MG63 (cell line): ENCODE measurements around the gene NEK7. TPM values are rescaled to one million over a fixed set of nuclear protein-coding genes. Genes with fewer than 3 reads are reported as not detected.

Experiments used
- DNase-seq: peaks from one replicate; pipeline ENCODE4 v3.0.0-alpha.2; 2020
- H3K27me3 ChIP-seq: fragments of 250-450 bp; sonication (Bioruptor Pico); 2 replicates; pipeline ENCODE4 v1.5.1; 2020; ENCODE audit warnings: mild to moderate bottlenecking, moderate library complexity
- H3K36me3 ChIP-seq: fragments of 250-450 bp; sonication (Bioruptor Pico); 2 replicates; pipeline ENCODE4 v1.5.1; 2020; ENCODE audit warnings: mild to moderate bottlenecking, moderate library complexity
- H3K4me3 ChIP-seq: fragments of 250-450 bp; sonication (Bioruptor Pico); 2 replicates; pipeline ENCODE4 v1.5.1; 2020; ENCODE audit warnings: mild to moderate bottlenecking, moderate library complexity
- H3K9me3 ChIP-seq: fragments of 250-450 bp; sonication (Bioruptor Pico); 2 replicates; pipeline ENCODE4 v1.5.1; 2020; ENCODE audit warnings: mild to moderate bottlenecking, moderate library complexity
- total RNA-seq: library from RNA; depleted of rRNA; stranded (reverse); fragments of >200 nt; shearing (Covaris generic); gene quantifications from 2 replicates; pipeline ENCODE4 v1.2.3, GENCODE V29; 2014; ENCODE audit warnings: low replicate concordance

Gene NEK7
- total RNA-seq, 1 experiment from 2014 or later: 242 TPM

- Histone ChIP-seq H3K36me3 (peaks cover 53% of the 10 kb centered on the region), H3K27me3 (no peaks in the 10 kb centered on the region), H3K4me3 (no peak overlapping the region), H3K9me3 (peaks cover 7% of the 10 kb centered on the region; the same call in 1 of the 2 replicates)
- no peak for DNase-seq
Measured at GRCh38 chr1:198316546-198317100, 159.8 kb downstream of the NEK7 start.

- Histone ChIP-seq H3K4me3 (no peak overlapping the region), H3K27me3 (no peaks in the 10 kb centered on the region), H3K36me3 (peaks cover 44% of the 10 kb centered on the region), H3K9me3 (peaks cover under 1% of the 10 kb centered on the region; the same call in 1 of the 2 replicates)
- DNase-seq: no peak
Measured at GRCh38 chr1:198318085-198318484, 161.3 kb downstream of the NEK7 start.

DNA sequence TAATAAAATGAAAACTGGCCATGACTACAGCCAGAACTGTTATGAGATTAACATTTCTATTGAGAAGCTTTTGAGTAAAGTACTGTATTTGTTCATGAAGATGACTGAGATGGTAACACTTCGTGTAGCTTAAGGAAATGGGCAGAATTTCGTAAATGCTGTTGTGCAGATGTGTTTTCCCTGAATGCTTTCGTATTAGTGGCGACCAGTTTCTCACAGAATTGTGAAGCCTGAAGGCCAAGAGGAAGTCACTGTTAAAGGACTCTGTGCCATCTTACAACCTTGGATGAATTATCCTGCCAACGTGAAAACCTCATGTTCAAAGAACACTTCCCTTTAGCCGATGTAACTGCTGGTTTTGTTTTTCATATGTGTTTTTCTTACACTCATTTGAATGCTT is 164.0 kb downstream of the NEK7 start:
- no peak for DNase-seq
- Histone ChIP-seq H3K36me3 (peaks cover 34% of the 10 kb centered on the region), H3K4me3 (no peak overlapping the region), H3K27me3 (no peaks in the 10 kb centered on the region), H3K9me3 (no peaks in the 10 kb centered on the region)

DNA sequence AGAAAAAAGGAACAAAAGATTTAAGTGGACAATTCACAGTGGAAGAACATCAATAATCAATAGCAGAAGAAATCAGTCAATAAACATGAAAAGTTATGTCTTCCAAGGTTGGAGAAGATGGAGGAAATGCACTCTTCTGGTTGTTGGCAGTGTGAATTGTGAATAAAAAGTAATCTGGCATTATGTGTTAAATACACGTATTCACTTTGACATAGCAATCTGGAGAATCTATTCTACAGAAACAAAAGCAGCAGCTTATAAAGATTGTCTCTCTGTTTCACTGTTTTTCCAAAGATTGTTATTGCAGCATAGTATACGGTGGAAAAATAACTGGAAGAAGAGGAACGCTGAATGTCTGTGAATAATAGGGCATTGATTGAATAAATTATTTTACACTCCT is 169.4 kb downstream of the NEK7 start:
- H3K9me3 ChIP-seq: no peaks in the 10 kb centered on the region
- no peak for DNase-seq
- H3K4me3 ChIP-seq: no peak overlapping the region
- H3K27me3 ChIP-seq: no peaks in the 10 kb centered on the region
- H3K36me3 ChIP-seq: peaks cover 7% of the 10 kb centered on the region; the same call in 1 of the 2 replicates

- Histone ChIP-seq H3K27me3 (no peaks in the 10 kb centered on the region), H3K9me3 (no peaks in the 10 kb centered on the region), H3K36me3 (peaks cover under 1% of the 10 kb centered on the region; the same call in 1 of the 2 replicates), H3K4me3 (no peak overlapping the region)
- DNase-seq: no peak
Measured at GRCh38 chr1:198326915-198327314, 170.1 kb downstream of the NEK7 start.

- Histone ChIP-seq H3K9me3 (no peaks in the 10 kb centered on the region), H3K4me3 (no peak overlapping the region), H3K36me3 (no peaks in the 10 kb centered on the region), H3K27me3 (no peaks in the 10 kb centered on the region)
- no peak for DNase-seq
Measured at GRCh38 chr1:198328458-198329032, 171.7 kb downstream of the NEK7 start.

- Histone ChIP-seq H3K36me3 (no peaks in the 10 kb centered on the region), H3K4me3 (no peak overlapping the region), H3K27me3 (no peaks in the 10 kb centered on the region), H3K9me3 (no peaks in the 10 kb centered on the region)
- no peak for DNase-seq
Measured at GRCh38 chr1:198330982-198331615, 174.3 kb downstream of the NEK7 start.

- Histone ChIP-seq H3K4me3 (no peak overlapping the region), H3K36me3 (no peaks in the 10 kb centered on the region), H3K27me3 (no peaks in the 10 kb centered on the region), H3K9me3 (no peaks in the 10 kb centered on the region)
- DNase-seq: no peak
Measured at GRCh38 chr1:198333744-198334143, 176.9 kb downstream of the NEK7 start.

DNA sequence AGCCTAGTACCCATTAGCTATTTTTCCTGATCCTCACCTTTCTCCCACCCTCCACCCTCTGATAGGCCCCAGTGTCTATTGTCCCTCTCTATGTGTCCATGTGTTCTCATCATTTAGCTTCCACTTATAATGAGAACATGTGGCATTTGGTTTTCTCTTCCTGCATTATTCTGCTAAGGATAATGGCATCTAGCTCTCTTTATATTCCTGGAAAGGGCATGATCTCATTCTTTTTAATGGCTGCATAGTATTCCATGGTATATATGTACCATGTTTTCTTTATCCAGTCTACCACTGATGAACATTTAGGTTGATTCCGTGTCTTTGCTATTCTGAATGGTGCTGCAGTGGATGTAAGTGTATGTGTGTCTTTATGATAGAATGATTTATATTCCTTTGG is 178.9 kb downstream of the NEK7 start:
- Histone ChIP-seq H3K27me3 (no peaks in the 10 kb centered on the region), H3K9me3 (no peaks in the 10 kb centered on the region), H3K4me3 (no peak overlapping the region), H3K36me3 (no peaks in the 10 kb centered on the region)
- no peak for DNase-seq

GRCh38 chr1:198337886-198338285 is 181.1 kb downstream of the NEK7 start:
- H3K27me3 ChIP-seq: no peaks in the 10 kb centered on the region
- DNase-seq: no peak
- H3K36me3 ChIP-seq: no peaks in the 10 kb centered on the region
- H3K9me3 ChIP-seq: no peaks in the 10 kb centered on the region
- no peak overlapping the region for H3K4me3 ChIP-seq

GRCh38 chr1:198340139-198340538 is 183.3 kb downstream of the NEK7 start:
- DNase-seq: no peak
- Histone ChIP-seq H3K4me3 (no peak overlapping the region), H3K9me3 (no peaks in the 10 kb centered on the region), H3K36me3 (no peaks in the 10 kb centered on the region), H3K27me3 (no peaks in the 10 kb centered on the region)

GRCh38 chr1:198346178-198346577 is 189.4 kb downstream of the NEK7 start:
- Histone ChIP-seq H3K4me3 (no peak overlapping the region), H3K36me3 (no peaks in the 10 kb centered on the region), H3K9me3 (no peaks in the 10 kb centered on the region), H3K27me3 (no peaks in the 10 kb centered on the region)
- DNase-seq: no peak

DNA sequence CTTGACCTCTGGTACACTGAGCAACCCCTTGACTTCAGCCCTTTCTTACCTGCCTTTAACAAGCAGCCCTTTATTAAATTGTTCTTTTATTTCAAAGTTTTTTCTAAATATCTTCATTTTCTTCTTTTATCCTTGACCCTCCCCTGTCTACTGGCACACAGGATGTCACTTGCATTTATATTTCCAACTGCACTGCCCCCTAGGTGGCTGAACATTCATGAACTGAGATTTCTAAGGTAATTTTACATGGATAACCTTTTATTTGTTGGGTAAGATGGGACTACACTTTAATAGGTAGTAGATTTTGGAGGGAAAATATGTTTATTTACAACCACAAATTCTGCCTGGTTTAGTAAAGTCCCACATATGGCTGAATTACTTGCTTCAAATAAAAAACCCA is 193.7 kb downstream of the NEK7 start:
- H3K36me3 ChIP-seq: no peaks in the 10 kb centered on the region
- H3K27me3 ChIP-seq: no peaks in the 10 kb centered on the region
- H3K4me3 ChIP-seq: no peak overlapping the region
- DNase-seq: no peak
- no peaks in the 10 kb centered on the region for H3K9me3 ChIP-seq

GRCh38 chr1:198352975-198353695 is 196.3 kb downstream of the NEK7 start:
- Histone ChIP-seq H3K36me3 (no peaks in the 10 kb centered on the region), H3K27me3 (no peaks in the 10 kb centered on the region), H3K9me3 (no peaks in the 10 kb centered on the region), H3K4me3 (no peak overlapping the region)
- no peak for DNase-seq

GRCh38 chr1:198357937-198358336 is 201.1 kb downstream of the NEK7 start:
- DNase-seq: no peak
- no peaks in the 10 kb centered on the region; the same call in 1 of the 2 replicates for H3K9me3 ChIP-seq
- H3K27me3 ChIP-seq: no peaks in the 10 kb centered on the region
- H3K4me3 ChIP-seq: no peak overlapping the region
- H3K36me3 ChIP-seq: no peaks in the 10 kb centered on the region

DNA sequence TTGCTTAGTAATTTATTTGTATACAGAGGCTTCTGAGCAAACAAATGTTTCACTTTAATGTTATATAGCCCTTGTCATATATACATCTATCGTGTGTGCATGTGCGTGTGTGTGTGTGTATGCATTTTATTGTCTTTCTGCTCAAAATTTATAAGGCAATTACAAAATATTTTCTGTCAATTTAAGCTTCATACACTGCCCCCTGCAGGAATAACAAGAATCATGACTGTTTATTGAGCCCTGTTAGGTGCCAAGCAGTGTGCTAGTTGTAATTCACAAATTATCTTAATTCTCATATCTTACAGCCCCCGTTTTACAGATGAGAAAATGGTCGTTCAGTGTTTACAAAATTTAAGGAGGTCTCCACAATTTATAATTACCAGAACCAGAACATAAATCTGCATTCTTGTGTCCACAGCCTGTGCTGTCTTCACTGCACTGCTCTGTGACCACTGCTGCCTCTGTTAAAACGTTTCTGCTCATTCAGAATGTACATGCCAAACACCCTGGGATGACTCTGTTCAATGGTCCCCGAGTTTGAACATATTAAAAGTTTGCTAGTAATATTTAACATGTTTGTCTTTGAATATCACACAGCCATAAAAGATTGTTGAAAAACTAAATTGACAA is 202.3 kb downstream of the NEK7 start:
- Histone ChIP-seq H3K4me3 (no peak overlapping the region), H3K36me3 (no peaks in the 10 kb centered on the region), H3K27me3 (no peaks in the 10 kb centered on the region), H3K9me3 (no peaks in the 10 kb centered on the region; the same call in 1 of the 2 replicates)
- DNase-seq: no peak

DNA sequence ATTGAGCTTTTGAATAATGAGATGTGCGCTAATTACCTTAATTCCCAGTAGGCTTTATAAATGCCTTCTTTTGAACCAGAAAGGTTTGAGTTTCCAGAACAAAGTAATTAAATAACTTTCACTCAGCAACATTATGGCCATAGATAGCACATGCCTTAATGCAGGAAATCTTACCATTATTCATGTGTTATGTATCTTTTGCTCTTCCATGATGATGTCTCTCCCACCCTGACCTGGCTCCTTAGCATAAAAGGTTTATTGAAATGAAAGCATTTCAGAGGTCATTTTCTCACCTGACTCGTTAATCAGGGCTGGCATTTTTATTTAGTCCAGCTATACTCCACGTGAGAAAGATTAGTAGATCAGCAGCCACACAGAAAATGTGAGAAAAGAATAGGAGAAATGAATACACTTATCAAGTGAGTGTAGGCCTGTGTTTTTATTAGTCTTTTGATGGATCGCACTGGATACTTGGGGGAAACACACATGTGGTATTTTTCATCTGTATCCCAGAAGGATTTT is 203.5 kb downstream of the NEK7 start:
- Histone ChIP-seq H3K9me3 (no peaks in the 10 kb centered on the region; the same call in 1 of the 2 replicates), H3K4me3 (no peak overlapping the region), H3K27me3 (no peaks in the 10 kb centered on the region), H3K36me3 (no peaks in the 10 kb centered on the region)
- DNase-seq: no peak
